GM20431 (cell line): Measurements from ENCODE around the gene PNMA6E.

Source experiments
- in situ Hi-C: fragments of 300-500 bp; cut with MseI, MboI; formaldehyde crosslinking; loops from one replicate; pipeline ENCODE4 v1.15.0; 2020; ENCODE audit warnings: low sequenced_read_pairs; ENCODE audit not compliant: unreplicated experiment

The PNMA6E gene

DNA sequence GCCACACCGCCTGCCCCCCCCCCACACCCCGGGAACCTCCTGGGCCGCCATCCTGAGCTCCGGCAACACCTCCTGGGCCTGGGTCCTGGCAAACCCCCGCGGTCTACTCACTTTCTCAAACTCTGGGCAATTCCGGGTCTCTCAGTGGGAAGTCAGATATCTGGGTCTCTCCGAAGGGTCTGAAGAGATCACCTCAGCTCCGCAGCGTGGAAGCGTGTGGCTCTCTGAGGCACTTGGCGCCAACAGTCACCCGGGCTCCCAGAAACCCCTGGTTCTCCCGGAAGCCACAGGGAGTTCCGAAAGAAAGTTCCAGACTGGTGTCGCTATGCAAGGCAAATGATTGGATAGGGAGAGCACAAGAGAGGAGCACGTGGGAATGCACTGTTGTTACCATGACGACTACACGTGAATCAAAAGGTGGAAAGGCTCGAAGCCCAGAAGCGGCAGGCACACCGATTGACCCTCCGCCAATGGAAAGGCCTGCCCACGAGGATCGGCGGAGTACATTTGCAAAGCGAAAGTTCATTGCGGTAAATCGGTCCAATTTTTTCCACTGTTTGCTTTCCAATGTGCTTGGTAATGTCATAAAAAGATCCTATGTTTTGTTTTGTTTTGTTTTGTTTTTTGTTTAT lies at the start of gene PNMA6E:
PNMA6E (minus strand) TSS at position 218 of the 632 bp plus-strand sequence. CDS start 2,501 bp downstream, outside the sequence.
- in situ Hi-C loops = no loop called here

DNA sequence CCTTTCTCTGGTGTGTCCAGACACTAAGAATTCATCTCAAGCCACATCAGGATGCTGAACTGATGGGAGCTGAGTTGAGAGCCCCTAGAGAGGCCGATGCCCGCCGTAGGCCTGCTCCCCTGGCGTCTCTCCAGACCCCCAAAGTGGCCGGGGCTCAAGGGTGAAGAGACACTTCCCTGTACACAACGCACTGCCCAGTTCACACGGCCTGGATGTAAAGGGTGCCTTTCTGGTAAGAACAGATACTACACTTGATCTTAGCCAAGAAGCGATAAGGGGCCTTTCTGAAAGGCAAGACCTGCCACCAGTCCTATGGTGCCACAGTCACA lies 49.8 kb upstream of the PNMA6E start:
- in situ Hi-C loops = no loop called here

DNA sequence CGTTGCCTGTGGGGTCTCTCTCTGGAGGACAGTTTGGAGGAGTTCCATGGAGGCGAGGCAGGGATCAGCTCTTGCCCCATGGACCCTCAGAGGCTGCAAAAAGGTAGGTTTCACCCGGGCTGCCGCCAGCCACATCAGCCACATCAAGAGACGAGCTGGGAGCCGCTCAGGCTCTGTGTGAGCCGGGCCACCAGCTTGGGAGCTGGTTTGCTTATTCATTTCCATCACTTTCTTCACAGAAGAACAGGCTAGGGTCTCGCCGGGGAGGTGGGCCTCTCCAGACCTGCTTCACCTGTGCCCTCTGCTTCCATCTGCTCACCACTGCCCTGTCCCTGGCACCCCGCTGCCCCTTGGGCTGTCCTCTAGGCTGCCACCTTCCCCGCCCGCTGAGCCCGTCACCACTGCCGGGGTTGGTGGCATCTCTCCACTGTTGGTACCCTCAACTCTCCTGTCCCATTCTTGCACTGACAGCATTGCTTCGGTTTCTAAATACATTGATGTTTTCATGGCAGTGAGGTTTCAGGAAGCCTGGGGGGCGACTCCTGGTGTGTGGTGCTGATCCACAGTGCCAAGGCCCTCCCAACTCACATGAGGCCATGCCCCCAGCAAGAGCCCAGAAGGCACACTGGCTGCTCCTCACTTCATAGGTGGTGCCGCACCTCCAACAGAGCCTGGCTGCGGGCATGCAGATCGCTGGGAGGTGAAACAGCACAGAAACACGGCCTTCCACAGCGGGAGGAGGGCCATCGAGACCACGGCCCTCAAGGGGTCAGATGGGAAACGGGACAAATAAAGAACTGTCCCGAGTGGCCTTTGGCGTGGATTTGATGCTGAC lies 49.2 kb upstream of the PNMA6E start:
- in situ Hi-C loops = no loop called here

DNA sequence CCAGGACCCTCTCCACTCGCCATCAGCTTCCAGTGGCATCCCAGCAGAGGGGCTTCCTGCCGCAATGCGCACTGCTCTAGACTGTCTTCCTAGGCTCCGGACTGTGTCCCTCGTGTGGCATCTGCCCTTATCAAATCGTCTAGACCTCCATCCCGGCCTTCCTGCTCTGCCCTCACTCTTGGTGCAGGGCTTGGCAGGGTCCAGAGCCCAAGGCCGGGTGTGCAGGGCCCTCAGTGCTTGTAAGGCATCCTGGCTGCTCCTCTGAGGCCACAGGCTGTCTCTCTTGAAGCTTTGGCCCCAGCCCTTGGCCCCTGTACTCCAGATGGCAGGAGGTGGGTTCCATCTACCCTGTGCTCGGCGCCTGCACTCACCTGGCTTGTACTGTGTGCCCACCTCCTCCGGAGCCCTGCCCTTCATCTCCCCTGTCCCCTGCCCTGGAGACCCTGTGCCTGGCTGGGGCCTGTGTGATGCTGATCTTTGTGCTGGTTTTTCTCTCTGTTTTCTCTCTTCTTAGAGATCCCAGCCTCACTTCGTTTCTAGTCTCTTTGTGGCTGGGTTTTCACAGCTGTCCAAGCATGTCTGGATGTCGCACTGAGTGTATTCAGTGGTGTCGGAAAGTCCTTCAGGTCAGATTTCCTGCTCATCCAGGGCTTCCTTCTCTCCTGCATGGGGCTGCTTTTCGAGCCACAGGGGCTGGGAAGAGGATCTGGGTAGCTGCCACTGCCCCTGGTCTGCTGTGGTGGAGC lies 48.4 kb upstream of the PNMA6E start:
- in situ Hi-C loops = no loop called here

DNA sequence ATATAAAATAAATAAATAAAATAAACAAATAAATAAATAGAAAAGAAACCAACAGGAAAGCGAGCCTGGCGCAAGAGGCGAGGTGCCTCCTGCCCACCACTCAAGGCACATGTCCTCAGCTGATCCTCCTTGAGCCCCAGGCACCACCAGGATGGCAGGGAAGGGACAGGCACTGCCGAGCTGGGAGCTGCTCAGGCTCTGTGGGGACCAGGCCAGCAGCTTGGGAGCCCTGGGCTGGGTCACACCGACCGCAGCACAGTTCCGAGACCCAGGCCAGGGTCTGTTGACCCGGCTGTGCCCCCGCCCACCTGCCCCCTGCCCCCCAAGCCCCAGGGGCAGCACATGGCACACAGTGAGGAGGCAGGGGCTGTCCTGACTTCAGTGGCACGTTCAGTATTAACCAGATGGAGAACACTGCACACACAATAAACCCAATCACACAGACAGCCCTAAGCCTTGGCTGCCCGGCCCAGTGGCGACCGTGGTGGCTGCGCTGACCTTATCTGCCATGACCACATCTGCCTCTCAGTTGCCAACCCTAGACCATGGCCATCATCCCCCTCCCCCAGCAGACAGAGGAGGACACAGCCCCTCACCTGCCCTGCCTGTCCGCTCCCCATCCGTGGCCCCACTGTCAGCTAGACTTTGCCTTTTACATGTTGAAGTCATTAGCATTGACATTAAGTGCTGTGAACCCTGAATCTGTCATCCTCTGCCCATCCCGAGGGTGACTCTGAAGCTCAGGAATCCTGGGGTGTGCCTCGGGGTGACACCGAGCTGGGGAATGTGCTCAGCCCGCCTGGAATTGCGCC lies 47.6 kb upstream of the PNMA6E start:
- in situ Hi-C loops = no loop called here

DNA sequence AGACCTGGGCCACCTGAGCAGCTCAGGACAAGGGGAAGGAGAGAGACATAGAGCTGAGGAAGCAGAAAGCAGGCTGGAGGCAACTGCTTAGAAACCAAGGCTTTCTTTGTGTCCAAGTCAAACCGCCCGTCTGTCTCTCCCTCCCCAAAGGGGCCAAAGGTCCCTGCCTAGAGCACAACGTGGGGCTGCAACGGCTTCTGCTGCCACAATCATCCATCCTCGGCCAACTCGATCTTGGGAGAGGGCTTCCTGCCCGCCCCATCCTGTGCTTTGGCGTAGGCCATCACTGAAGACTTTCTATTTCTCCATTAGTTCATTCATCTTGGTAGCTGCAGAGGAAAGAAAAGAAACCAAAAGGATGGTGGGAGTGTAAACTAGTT lies 46.4 kb upstream of the PNMA6E start:
- in situ Hi-C loops = no loop called here

DNA sequence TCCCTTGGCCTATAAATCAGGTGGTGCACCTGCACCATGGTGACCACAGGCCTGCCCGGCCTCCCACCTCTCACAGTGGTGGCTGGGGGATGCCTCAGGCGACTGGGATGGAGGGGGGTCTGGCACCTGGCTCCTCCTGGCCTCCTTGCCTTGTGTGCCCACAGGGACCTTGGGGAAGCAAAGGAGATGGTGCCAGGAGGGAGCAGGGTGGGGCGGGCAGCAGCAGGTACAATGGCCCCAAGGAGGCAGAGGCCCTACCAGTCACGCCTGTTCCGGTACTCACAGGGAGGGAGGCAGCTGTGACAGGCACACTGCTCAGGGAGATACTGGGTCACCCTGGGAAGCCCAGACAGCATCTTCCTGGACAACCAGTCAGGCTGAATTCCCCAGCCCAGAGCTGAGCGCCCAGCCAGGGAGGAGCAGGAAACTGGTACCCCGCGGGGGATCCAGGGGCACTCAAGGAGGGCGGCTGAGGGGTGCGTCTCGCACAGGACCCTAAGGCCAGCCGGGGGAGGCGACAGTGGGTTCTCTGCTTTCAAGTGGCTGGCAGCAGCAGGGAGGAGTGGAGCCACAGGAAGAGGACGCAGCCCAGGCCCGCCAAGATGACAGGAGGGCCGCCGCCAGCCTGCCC lies 45.9 kb upstream of the PNMA6E start:
- in situ Hi-C loops = no loop called here

DNA sequence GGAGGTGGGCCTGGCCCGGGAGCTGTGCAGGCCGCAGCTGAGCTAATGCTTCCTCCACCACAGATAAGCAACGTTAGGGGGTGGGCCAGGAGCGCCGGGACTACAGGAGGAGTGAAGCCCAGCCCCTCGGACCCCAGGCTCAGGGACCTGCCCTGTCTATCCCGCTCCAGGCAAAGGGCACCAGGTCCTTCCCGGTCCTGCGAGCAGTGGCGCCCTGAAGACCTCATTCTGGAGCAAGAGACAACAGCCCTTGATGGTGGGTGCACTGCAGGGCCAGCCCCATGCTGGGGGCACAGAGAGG lies 45.4 kb upstream of the PNMA6E start:
- in situ Hi-C loops = no loop called here

DNA sequence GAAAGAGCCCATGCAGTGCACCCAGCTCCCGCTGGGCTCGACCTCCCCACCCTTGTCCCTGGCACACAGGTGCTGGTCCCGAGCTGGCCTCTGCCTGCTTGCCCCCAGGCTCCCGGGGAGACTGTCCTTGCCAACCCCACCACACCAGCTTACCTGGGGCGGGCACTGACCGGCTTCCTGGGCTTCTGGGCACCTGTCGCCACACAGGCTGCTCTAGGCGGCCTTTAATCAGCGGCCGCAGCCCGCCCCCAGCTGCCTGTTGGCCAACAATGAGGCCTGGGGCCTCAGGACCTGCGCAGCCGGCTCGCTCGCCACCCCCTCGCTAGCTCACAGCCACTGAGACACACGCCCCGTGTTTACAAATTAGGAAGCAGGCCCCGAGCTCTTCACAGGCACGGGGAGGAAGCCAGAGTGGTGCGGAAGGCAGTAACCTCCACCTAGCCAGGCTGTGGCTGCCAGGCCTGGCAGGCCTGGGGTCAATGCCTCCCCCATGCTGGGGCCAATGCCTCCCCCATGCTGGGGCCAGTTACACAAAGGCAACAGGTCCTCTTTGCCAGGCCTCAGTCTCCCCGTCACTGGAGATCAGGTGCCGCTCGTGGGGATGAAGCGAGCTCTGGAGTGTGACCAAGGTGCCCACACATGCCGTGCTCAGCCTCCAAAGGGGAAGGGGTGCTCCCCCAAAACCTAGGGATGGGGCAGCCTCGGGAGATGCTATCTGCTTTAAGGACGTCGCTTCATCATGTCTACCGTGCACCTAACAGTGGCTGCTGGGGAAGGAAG lies 44.9 kb upstream of the PNMA6E start, which contains the start of gene TREX2:
TREX2 (minus strand) TSS at position 201 of the 780 bp plus-strand sequence. CDS start 626 bp downstream, outside the sequence.
- in situ Hi-C loops = no loop called here

DNA sequence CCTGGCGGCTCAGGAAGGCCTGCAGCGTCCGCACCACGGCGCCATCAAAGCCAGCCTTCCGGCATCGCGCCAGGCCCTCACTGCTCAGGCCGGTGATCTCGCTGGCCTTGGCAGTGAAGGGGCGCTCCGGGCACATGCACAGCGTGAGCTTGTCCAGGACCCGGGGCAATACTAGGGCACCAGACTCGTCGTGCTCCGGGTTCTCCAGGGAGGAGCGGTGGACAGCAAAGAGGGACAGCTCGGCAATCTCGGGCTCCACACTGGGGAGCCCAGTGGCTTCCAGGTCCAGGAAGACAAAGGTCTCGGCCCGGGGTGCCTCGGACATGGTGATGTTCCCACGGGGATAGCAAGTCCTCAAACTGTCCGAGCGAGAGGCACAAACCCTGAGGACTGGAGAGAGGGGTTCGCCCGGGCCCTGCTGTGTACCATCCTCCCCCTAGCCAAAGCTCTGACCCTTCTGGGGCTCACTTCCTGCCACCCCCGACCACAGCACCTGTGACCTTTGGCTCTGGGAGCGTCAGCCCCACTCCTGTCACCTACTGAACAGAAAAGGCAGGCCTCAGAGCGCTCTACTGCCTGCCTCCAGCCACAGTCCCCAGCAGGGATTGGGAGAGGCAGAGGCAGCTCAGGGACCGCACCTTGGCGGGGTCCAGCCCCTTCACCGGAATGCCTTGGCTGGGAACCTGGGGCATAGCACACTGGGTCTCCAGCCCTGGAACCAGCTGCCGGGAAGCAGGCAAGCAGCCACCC lies 44.1 kb upstream of the PNMA6E start:
- in situ Hi-C loops = no loop called here

DNA sequence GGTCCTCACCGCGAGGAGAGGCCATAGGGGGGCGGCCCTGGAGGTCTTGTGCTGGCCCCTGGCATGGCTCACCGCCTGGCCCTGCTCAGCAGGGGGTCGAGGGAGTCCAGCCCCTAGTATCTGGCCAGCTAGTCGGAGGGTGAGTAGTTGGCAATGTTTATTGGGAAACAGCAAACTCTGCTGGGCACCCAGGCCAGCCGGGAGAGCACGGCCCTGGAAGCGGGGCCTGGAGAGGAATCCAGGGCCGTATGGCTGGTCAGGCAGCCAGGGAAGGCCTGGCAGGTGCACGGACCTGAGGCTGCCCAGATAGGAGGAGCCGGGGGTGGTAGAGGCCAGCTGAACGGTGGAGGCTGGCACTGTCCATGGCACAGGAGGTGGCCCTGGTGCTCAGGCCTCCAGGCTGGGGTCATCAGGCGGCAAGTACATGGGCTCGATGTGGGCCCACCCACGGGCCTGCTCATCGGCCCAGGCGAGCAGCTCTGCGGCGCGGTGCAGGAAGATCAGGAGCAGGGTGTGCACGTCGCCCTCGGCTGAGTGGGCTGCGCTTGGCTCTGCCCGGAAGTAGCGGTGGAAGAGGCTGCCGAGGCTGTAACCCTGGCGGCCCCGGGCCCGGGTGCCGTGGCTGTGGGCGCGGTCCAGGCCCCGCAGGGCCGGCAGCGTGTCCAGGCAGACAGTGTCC lies 43.3 kb upstream of the PNMA6E start:
- in situ Hi-C loops = no loop called here

DNA sequence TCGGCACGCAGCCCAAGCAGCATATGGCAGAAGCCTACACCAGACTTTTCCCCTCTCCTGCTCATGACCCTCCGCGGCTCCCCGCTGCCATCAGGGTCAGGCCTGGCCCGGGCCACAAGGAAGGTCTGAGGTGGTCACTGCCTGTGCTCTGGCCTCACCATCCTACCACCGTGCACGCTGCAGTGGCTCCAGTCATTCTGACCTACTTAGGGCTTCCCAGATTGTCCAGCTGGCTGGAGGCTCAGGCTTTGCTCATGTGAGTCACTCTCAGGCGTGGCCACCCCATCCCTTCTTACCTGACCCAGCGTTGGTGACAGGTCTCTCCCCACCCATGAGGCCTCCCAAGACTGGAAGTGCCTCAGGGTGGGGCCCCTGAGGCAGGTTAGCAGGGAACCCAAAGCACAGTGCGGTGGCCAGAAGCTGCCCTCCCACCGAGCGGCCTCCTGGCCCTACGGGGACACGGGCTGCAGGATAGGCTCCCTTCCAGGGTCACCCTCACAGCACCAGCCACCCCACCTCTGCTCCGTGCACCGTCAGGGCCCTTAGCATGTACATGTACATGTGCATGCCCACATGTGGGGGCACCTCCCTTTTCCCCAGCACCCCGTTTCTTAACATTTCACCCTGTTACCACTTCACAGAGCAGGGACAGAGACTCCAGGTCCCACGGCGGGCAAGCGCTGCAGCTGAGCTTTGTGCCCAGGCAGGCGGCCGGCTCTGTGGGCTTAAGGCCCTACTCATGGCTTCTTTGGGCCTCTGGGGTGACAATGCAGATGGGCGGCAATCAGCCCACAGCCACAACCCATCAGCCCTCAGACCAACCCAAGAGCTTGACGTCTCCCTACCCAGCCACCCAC lies 42.6 kb upstream of the PNMA6E start:
- in situ Hi-C loops = no loop called here

DNA sequence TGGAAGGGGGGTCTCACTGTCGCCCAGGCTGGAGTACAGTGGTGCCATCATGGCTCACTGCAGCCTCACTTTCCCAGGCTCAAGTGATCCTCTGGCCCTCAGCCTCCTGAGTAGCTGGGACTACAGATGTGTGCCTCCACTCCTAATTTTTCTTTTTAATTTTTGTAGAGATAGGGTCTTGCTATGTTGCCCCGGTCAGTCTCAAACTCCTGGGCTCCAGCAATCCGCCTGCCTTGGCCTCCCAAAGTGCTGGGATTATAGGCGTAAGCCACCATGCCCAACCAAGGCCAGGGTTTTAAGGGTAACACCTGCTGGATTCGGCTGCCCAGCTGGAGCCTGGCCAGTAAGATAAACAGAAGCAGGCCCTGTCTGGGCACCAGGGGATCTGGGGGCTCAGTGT lies 41.3 kb upstream of the PNMA6E start:
- in situ Hi-C loops = no loop called here

DNA sequence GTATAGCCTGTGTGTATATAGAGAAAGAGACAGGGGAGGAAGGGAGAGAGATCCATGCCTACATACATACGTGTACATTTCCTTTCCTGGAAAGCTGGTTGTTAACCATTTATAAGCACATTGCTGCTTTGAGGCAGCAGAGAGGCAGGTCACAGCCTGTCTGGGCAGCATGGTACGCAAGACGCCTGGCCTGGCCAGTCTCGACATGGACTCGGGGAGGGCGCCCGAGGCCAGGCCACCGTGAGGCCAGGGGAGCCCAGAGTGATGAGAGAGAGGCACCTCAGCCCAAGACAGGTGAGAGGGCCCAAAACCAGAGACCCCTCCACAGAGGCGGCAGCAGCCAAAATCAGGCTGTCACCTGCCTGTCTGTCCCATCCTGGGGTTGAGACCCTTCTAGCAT lies 40.8 kb upstream of the PNMA6E start:
- in situ Hi-C loops = no loop called here

DNA sequence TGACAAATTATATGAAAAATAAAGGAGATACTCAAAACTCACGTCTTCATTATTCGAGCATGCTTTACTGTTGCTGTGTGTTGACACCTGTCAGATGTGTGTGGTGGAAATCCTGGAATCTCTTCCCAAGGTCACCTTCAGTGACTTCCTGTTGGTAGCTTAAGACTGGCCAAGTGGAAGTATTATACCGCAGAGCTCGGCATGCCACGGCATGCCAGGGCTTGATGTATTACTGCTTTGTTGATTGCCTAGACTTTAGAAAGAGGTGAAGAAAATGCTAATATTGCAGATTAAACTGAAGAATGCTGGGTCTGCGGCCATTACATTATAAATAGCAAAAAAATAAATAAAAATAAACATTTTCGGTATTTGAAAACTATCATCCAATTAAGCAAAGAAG lies 40.1 kb upstream of the PNMA6E start:
- in situ Hi-C loops = no loop called here

DNA sequence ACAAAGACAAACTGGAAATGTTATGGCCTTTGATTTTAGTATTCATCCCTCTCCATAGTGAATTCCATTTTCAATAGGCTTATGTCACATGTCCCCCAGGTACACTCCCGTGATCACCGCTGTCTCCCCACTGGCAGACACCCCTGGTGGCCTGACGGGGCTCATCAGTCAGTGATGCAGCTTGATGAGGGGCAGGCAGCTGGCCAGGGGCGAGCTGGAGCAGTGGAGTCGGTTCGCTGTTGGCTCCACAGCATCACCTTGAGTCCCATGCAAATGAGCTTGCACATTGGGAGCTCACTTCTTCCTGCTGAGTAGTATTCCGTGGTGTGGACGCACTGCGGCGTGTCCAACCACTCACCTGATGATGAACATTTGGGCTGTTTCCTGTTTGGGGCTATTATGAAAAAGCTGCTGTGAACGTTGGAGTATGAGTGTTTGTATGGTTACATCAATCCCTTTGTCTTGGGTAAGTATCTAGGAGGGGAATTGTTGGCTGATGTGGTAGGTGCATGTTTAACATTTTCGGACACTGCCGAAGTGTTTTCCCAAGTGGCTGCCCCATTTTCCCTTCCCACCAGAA lies 39.5 kb upstream of the PNMA6E start:
- in situ Hi-C loops = no loop called here

DNA sequence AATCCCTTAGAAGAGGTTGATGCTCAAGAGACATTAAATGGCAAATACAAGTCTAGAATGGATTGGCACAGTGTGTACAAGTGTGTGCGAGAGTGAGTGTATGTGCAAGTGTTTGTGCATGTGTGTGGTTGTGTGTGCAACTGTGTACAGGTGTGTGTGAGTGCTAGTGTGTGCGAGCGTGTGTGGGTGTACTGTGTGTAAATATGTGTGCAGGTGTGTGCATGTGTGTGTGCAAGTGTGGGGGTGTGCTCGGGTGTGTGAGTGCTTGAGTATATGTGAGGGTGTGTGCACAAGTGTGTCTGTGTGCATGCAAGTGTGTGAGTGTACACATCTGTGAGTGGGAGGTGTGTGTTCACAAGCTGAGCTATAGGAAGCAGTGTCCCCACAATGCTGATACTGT lies 38.8 kb upstream of the PNMA6E start:
- in situ Hi-C loops = no loop called here
